ENCODE measurements around the gene ORC6.
"Not testable (repeated sequence)": the region's sequence is repeated elsewhere in the genome, so short reads cannot be mapped to it uniquely, and the experiment has no call there.

ORC6 gene, protein sequence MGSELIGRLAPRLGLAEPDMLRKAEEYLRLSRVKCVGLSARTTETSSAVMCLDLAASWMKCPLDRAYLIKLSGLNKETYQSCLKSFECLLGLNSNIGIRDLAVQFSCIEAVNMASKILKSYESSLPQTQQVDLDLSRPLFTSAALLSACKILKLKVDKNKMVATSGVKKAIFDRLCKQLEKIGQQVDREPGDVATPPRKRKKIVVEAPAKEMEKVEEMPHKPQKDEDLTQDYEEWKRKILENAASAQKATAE

DNA sequence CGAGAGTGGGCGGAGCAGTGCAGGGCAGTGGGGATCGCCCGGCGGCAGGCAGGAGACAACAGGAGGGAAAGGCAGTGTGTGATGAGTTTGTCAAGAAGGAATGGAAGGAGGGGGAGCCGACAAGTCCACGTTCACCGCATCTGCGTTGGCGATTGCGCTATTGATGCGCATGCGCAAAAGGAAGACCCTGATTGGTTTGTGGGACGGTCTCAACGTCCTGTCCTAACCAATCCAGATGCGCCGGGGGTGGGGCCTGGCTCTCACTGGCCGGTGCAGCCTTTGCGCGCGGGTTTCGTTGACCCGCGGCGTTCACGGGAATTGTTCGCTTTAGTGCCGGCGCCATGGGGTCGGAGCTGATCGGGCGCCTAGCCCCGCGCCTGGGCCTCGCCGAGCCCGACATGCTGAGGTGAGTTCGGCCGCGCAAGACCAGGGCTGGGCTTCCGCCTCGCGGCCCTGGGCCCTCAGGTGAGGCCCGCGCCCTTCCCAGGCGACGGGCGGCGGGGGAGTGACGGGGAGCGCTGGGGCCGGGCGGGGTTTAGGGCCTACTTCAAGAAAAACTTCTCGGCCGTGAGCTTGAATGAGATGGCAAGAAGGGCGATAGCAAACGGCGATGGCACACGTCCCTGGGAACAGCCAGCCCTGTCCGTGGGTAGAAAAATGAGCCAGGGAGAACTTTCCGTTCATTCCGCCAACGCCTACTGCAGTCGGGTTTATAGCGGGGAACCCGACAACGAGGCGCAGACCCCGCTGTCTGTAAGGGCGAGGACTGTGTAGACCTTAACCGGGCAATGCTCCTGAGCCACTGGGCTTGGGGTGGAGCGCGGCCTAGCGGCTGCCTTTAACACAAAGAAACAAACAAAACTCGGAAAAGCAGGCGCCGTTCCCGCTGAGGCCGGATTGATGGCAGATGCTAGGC lies at the start of gene ORC6:
Gene ORC6 (plus strand): TSS at position 295 of the 916 bp plus-strand sequence. CDS start 47 bp downstream, at position 342.
- peak; percentile 98 for DNase-seq

DNA sequence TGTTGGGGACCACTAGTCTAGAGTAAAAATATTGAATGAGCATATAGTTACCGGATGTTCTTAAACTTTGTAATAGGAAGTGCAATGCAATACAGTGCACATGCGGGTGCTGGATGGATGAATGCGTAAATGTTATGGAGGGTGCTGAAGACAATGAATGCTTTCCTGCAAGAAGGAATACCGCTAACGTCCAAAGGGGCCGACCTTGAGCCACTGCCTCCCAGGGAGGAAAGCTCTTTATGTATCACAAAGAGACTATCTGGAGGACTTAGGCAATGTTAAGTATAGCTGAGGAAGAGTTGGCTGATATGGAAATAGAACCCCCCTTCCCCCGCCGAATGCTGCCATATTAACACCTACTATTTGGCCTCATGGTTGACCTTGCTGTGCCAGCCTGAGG lies 40.8 kb upstream of the ORC6 start:
- DNase-seq = no peak

DNA sequence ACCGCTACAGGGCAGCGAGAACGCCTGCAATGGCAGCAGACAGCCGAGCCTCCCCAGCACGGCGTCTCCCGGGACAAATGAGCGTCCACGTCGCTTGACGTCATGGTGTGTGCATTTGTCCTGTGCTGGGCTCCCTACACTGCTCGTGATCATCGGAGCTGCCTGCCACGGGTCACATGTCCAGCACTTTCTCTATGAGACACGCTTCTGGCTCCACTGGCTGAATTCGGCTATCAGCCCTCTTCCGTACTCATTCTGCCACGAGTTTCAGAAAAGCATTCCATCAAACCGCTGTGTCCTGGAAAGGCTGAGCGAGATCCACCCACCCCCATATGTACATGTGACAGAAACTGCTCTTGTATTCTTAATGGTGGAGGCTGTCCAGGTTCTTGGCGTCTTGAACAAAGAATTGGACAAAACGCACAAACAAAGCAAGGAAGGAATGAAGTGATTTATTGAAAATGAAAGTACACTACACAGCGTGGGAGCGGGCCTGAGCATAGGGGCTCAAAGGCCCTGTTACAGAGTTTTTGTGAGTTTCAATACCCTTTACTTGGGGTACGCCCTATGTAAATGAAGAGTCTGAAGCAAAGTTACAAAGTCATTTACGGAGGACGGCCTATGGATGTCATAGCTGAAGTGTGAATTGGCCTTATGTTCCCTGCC lies 39.7 kb upstream of the ORC6 start:
- DNase-seq = no peak

DNA sequence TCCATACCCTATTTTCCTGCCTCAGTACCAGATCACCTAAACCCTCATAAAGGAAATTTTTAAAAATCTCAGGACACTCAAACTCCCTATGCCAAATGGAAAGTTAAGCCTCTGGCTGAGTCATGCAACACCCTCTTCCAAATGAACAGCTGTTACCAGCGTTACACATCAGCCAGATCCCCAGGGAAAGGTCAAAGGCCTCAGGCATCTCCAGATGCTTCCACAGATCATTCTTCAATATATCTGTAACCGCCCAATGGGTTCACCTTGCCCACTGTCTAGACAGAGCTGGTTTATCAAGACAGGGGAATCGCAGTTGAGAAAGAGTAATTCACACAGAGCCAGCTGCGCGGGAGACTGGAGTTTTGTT lies 39.2 kb upstream of the ORC6 start:
- peak; percentile 24 for DNase-seq

DNA sequence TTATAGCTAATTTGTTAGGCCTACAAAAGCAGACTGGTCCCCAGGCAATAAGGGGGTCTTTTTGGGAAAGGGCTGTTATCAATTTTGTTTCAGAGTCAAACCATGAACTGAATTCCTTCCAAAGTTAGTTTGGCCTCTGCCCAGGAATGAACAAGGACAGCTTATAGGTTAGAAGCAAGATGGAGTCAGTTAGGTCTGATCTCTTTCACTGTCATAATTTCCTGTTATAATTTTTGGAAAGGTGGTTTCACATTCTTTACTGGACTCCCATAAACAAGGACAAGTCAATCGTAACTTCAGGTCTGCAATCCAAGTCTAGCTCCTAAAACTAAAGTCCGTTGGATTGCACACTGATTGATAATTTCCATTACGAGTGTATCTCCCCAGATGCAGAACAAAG lies 38.2 kb upstream of the ORC6 start:
- DNase-seq = no peak

DNA sequence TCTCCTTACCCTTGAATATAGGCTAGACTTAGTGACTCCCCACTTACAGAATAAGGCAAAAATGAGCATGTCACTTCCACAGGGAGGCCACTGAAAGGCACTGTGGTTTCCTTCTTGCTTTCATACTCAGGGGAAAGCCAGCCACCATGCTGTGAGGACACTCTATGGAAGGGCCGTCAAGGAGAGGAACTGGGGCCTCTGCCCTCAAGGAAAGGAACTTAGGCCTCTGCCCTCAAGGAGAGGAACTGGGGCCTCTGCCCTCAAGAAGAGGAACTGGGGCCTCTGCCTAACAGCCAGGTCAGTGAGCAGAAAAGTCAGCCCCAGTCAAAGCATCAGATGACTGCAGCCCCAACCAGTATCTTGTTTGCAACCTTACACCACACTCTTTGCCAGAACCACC lies 30.5 kb upstream of the ORC6 start:
- DNase-seq = no peak

DNA sequence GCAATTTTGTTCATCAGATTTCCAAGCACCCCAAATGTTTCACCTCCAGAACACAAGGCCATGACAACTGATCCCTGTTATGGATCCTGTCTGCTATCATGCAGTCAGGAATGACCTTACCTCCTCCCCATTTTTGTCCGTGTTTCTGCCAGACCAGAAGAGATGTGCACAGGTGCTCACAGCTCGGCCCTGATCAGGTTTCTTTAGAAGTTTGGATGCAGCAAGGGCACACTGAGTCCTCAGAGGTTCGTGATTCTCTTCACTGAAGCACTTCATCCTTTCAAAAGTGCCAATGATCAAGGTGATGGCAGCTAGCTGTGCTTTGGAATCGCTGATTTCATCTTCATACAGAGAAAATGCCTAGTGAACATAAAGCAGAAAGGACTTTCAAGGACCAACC lies 27.3 kb upstream of the ORC6 start:
- no peak for DNase-seq

DNA sequence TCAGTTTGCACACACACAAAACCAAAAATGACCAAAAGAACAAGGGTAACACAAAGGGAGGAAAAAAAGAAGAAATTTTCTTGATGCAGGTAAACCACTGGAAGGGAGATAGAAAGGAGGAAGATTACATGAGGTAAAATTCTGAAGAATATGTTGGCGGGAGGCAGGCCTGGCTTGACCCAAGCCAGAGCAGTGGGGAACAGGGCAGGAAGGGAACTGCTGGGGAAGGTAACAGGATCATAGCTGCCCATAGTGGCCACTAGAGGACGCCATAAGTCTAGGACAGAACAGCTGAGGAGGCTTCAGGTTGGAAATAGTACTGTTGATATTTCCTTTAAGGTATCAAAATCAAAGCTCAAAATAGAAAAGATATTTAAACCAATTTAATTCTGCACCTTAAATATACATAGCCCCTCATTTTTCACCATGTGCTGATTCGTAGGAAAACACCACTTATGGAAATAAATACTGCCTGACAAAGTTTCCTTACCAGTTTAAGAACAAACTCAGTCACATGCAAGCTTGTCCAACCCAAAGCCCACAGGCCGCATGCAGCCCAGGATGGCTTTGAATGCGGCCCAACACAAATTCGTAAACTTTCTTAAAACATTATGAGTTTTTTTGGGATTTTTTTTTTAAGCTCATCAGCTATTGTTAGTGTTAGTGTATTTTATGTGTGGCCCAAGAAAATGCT lies 16.0 kb upstream of the ORC6 start:
- peak; percentile 32 for DNase-seq

DNA sequence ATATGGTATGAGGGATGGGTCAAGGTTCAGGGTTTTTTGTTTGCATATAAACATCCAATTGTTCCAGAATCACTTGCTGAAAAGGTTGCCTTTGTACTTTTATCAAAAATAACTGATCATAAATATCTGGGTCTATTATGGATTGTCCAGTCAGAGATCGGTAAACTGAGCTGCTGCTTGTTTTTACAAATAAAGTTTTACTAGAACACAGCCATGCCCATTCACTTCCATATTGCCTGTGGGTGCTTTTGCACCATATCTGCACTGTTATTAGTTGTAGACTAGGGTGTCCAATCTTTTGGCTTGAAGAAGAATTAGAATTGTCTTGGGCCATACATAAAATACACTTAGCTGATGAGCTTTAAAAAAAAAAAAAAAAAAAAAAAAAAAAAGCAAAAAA lies 11.5 kb upstream of the ORC6 start:
- DNase-seq = not testable (repeated sequence)

DNA sequence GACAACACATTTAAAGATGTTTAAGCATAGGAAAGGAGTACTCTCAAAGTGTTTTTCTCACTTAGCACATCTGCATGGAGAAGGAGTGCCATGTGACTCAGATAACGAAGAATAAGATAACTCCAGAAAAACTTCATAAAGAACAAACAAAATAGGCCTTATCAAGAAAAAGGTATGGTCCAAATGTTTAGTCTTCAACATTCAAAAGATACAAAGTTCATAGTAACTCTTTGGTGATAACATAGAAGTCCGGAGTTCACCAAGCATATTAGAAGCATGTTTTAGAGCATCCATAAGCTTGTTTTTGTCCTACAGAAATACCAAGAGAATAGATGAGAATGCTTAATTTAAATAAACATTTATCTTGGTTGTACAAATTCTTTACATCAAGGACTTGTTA lies 7.6 kb upstream of the ORC6 start:
- DNase-seq = not testable (repeated sequence)

DNA sequence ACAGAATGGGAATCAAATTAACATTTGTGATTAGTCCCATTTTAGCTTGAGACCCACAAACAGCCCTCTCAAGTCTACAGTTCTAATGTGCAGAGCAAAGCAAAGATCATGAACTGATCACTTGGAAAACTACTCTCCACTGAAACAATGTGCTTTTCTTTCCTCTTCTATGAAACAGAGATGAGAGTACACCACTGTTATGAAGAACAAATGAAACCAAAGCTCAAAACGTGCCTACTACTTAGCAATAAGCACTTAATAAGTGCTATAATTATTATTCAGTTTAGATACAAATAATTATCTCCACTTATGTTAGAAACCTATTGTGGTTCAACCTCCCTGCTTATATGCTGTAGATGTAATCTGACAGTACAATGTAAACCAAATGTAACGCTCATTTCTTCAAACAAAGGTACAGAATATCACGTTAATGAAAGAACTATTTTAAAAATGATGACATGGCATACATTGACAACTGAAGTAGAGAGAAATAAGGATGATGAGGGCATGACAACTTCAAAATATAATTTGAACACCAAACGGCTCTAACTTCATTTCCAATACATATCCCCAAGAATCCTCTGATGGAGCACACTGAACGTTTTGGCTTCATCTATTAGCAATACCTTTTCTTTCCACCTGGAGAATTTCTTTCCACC lies 2.5 kb upstream of the ORC6 start:
- no peak for DNase-seq

DNA sequence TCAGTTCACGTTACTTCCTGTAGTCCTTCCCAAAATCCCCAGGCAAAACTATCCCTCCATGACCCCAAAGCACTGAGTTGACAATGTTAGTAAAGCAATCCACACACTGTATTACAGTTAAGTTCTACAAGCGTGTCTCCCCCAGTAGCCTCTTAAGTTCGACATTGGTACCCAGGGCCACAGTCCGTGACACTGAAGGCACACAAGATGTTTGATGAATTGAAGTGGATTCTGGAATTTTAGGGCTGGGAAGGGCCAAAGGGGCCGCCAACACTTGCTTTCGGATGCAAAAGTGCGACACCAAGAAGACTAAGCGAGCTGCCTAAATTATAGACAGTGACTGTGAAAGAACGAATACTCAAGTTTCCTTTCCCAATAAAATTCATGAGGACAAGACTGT lies 2.0 kb upstream of the ORC6 start:
- DNase-seq = no peak

DNA sequence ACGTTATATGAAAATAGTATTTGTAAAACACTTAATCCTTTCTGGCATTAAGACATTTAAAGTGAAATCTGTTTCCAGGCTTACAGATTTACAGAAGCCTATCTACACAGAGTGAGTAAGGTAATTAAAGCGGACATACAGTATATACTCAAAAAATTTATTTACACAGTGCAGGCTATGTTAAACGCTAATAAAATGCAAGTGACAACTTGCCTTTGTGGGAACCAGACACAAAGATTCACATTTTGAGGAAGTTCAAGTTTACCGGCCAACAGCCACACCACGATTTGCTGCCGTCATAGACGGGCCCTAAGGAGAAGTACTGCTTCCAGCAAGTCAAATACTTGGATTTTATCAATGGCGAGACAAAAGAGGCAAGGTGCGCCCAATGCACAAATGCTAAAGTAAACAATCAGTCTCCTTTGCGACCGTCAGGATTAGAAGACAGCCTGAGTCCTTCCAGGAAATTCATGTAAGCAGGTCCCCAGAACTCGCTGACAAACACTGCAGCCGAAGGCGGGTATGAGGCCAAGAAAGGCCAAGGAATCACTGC lies 1.3 kb upstream of the ORC6 start:
- no peak for DNase-seq

DNA sequence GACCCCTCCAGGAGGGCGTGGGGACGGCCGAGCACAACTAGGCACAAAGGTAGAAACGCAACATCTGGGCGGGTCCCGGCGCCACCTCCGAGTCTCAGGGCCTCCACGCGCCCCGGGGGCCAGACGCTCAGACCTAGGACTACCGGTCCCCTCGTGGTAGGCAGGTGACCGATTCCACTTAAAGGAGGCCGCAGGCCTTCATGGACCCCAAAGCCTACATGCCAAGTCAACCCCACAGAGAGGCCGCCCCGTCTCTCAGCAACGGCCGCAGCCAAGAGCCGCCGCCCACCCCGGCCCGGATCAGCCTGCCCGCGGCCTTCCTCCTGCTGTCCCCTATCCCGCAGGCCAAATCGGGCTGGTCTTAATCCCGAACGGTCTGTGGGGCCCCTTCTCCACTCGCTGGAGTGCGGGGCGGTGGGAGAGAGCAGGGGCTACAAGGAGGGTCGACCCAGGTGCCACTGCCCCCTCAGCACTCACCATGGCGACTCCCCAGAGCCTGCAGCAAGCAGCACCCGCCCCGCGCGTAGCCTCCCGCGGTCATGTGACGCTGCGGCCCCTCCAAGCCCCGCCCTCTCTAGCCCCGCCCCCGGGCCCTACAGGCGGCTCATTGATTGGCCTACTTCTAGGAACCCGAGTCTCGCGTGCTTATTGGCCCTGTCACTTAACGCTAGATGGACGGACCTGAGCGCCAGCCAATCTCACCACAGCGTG lies 650 bp upstream of the ORC6 start, which contains the start of gene VPS35:
Gene VPS35 (minus strand): TSS at position 525 of the 711 bp plus-strand sequence. CDS start 45 bp downstream, at position 480.
- peak; percentile 98 for DNase-seq

DNA sequence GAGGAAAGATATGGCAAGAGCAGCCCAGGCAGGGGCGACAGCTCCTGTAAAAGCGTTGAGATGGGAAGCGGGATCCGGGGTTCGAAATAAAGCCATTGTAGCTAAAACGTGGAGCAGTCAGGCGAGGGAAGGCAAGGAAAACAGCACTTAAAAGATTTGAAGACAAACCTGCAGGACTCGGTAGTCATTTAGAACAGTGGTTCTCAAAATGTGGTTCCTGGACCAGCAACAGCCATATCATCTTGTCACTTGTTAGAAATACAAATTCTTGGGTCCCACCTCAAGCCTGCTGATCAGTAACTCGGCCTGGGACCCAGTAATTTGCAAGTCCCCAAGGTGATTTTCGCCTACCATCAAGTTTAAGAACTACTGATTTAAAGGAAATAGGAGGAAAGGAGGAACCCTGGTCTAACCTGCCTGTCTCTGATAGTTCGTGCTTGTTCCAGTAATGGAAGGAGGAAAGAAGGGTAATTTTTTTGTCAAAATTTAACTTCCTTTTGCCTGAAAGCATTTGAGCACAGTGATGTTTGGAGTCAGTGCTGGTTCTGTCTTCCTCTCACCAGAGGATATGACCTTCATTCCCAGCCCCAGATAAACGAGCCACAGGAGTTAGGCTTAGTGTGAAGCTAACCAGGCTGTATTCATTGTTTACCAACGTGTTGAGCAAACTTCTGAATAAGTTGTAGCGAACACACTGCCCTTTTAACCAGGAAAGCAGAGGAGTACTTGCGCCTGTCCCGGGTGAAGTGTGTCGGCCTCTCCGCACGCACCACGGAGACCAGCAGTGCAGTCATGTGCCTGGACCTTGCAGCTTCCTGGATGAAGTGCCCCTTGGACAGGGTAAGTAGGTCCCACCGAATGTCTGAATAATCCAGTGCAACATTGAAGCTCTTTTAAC lies 1.1 kb downstream of the ORC6 start:
- no peak for DNase-seq

DNA sequence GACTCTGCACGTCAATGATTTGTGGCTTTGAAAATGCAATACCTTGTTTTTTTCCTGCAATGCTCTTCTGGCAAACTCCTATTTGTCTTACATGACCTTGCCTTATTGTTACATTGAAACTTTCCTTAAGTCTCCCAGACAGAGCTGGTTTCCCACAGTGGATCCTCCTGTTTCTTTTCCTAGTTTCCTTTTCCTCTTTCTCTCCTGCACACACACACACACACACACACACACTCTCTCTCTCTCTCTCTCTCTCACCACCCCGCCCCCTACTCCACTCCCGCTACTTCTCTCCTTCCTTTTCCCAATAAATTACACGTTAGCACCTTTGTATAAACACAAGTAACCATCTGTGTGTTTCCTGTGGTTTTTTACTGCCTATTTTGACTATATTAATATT lies 2.3 kb downstream of the ORC6 start:
- DNase-seq = no peak

DNA sequence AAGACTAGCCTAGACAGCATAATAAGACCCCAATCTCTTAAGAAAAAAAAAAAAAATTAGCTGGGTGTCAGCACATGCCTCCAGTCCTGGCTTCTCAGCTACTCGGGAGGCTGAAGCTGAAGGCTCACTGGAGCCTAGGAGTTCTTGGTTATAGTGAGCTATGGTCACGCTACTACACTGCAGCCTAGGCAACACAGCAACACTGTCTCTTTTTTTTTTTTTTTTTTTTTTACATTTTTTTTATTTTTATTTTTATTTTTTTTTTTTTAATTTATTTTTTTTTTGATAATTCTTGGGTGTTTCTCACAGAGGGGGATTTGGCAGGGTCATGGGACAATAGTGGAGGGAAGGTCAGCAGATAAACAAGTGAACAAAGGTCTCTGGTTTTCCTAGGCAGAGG lies 4.1 kb downstream of the ORC6 start:
- no peak for DNase-seq

DNA sequence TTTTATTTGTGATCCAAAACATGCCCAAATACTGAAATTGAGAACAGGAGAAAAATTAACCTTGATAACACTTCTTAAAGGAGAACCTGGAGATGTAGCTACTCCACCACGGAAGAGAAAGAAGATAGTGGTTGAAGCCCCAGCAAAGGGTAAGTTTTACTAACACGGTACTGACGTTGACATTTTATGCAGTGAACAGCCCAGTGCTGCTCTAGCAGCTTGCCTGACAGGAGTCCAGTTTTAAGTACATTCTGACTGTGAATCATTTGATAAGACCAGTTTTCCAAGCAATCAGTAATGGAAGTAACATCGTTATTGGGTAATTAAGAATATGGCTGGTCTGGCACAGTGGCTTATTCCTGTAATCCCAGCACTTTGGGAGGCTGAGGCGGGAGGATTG lies 6.5 kb downstream of the ORC6 start:
- no peak for DNase-seq

DNA sequence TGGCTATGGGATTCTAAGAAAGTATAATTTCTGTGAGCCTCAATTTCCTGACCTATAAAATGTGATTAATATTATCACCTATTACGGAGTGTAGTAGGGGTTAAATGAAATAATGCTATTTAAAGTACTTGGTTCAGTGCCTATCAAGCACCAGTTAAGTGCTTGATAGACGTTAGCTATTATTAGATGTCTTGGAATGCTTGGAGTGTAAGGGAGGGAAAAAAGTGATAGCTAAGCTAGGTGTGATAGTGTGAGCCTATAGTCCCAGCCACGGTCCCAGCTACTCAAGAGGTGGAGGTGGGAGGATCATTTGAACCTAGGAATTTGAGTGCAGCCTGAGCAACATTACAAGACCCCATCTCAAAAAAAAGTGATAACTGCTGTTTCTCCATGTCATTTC lies 7.5 kb downstream of the ORC6 start:
- DNase-seq = no peak

DNA sequence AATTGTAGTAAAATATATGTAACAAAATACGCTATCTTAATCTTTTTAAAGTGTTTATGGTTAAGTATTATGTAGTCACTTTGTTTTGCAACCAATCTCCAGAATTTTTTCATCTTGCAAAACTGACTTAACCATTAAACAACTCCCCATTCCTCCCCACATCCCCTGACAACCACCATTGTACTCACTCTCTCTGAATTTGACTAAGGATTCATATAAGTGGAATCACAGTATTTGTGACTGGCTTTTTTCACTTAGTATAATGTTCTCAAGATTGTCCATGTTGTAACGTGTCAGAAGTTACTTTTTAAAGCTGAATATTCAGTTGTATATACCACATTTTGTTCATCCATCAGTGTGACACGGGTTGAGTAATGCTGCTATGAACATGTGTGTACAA lies 10.6 kb downstream of the ORC6 start:
- DNase-seq = no peak

DNA sequence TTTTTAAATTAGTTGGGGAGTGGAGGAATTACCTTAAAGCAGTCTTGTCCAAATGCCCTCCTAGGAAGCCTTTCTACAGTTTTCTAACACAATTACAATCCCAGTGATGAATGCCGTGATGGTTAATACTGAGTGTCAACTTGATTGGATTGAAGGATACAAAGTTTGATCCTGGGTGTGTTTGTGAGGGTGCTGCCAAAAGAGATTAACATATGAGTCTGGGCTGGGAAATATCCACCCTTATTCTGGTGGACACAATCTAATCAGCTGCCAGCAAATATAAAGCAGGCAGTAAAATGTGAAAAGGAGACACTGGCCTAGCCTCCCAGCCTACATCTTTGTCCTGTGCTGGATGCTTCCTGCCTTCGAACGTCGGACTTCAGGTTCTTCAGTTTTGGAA lies 12.2 kb downstream of the ORC6 start:
- DNase-seq = no peak

Data from DMS 273 treated with DMSO at 0.1 percent for 48 hours (cell line).